HG02798 (cell line): ENCODE data around the gene STRIP2.

ENCODE experiments used
- ATAC-seq: cut with Tn5 transposase; IDR thresholded peaks from one replicate; pipeline ENCODE4 v1.9.1; 2021; ENCODE audit warnings: mild to moderate bottlenecking; ENCODE audit not compliant: unreplicated experiment, poor library complexity

STRIP2 gene

DNA sequence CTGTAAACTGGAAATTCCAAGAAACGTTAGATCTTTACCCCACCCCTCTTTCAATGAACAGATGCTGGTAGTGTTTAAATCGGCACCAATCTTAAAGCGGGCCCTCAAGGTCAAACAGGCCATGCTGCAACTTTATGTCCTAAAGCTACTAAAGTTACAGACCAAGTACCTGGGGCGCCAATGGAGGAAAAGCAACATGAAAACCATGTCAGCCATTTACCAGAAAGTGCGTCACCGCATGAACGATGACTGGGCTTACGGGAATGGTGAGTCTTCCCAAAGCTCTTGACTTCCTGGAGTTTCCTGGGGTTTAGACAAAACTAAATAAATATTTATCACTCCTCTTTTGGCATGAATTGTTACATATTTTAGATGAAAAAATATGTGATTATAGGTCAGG is 48.5 kb downstream of the STRIP2 start:
- no peak for ATAC-seq

- ATAC-seq, result no peak
These were observed 55.3 kb downstream of the STRIP2 start for GRCh38 chr7:129489491-129489890.

DNA sequence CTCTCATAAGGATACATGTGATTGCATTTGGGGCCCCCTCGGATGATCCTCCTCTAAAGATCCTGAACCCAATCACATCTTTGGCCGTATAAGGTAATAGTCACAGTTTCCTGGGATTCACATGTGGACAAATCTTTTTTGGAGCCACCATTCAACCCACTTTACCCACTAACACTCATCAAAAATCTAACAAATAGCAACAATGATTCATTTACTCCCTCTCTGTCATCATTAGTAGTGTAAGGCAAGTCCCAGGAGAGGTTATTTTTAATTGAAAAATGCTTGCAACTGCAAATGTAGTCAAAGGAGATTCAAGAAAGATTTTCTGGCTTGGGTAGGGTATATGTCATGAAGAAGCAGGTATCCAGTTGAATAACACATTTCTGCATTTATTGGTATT is 58.2 kb downstream of the STRIP2 start:
- no peak for ATAC-seq

GRCh38 chr7:129493555-129493954 is 59.3 kb downstream of the STRIP2 start:
- ATAC-seq, result no peak

DNA sequence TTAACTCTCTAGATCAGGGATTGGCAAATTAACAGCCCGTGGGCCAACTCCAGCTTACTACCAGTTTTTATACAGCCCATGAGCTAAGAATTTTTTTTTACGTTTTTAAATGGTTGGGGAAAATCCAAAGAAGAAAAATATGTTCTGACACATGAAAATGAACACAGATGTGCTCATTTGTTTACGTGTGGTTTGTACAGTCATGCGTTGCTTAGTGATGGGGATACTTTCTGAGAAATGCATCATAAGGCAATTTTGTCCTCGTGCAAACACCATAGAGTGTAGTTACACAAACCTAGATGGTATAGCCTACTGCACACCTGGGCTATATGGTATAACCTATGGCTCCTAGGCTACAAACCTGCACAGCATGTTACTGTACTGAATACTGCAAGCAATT is 59.8 kb downstream of the STRIP2 start:
- peak; percentile 87 for ATAC-seq

GRCh38 chr7:129495987-129496386 is 61.8 kb downstream of the STRIP2 start:
- ATAC-seq, result no peak

GRCh38 chr7:129496653-129497052 is 62.4 kb downstream of the STRIP2 start:
- no peak for ATAC-seq

DNA sequence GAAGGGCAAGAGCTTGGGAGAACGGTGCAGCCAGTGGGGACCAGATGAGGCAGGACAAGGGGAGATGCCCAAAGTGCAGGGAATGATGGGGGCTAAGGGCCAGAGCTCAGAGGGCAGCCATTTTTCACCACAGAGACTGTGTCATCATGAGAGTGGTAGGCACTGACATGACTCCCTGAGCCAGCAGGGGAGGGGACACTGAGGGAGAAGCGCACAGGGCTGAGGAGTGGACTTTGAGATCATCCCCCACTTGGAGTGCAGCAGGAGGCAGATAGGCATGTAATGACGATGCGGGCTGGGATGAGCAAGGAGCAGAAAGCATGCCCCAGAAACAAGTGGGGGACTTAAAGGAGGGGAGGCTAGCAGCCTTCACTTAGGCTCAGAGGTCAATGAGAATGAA is 62.9 kb downstream of the STRIP2 start:
- ATAC-seq, result no peak

GRCh38 chr7:129498021-129498420 is 63.8 kb downstream of the STRIP2 start:
- ATAC-seq, result no peak

DNA sequence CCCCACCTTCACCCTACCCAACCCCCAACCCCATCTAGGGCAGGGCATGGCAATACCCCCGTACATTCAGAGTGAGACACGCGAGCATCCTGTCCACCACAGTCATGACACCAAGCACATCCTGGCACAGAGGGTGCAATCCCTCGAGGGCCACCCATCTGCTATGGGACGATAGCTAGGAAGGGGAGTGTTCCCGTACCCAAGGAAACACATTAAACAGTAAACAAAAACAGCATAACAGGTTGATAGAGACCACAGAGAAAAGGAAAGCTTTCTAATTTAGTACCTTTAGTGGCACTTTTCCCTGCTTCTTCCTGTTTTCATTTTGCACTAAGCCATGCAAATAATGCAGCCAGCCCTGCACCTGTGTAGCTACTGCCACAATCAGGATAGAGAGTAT is 65.8 kb downstream of the STRIP2 start:
- ATAC-seq, result no peak

DNA sequence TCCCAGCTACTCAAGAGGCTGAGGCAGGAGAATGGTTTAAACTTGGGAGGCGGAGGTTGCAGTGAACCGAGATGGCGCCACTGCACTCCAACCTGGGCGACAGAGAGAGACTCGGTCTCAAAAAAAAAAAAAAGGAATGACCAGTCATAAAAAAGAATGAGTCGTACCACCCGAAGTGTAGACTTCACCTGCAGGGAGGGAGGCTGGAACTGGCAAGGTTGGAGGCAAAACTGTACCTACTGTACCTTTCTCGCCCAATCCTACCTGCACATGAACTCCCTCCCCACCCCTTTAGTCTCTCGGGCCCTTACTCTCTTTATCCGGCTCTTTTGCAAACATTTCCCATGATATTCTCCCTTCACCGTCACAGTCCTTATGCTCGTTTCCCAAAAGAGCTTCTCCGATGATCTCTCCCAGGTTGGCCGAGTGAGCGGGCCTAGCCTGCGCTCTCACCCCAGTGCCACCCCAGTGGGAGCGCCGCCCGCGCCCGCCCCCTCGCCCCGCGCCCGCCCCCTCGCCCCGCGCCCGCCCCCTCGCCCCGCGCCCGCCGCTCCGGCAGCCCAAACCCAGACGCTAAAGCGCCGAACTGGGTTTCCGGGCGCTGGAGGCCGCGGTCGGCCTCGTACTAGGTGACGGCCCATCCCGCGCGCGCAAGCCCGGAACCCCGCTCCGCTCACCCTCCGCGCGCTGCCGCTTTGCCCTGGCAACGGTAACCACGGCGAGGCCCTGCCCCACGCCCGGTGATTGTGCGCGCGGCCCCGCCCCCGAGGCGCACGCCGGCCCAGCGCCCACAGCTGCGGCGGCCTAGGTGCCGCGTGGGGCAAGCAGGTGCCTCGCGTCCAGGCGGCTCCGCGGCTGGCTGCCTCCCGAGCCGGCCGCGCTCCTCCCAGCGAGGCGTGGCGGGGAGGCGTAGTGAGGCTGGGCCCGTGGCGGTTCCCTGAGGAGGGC is 67.8 kb downstream of the STRIP2 start, which contains the start of gene SMKR1:
TSS of gene SMKR1 (plus strand) at position 772 of the 948 bp plus-strand sequence. CDS start 294 bp downstream, outside the sequence.
- peak; percentile 93 for ATAC-seq

- ATAC-seq, result peak; percentile 14
These were observed 68.8 kb downstream of the STRIP2 start for GRCh38 chr7:129502708-129503685.

DNA sequence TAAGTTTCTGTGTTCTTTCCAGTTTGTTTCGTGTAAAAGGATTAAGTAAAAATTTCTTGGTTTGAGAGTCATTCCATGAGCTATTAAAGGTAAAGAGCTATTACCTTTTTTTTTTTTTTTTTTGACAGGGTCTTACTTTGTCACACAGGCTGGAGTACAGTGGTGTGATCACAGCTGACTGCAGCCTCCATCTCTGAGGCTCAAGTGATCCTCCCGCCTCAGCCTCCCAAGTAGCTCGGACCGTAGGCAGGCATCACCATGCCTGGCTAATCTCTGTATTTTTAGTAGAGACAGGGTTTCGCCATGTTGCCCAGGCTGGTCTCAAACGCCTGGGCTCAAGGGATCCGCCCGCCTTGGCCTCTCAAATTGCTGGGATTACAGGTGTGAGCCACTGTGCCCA is 69.5 kb downstream of the STRIP2 start:
- ATAC-seq, result no peak

DNA sequence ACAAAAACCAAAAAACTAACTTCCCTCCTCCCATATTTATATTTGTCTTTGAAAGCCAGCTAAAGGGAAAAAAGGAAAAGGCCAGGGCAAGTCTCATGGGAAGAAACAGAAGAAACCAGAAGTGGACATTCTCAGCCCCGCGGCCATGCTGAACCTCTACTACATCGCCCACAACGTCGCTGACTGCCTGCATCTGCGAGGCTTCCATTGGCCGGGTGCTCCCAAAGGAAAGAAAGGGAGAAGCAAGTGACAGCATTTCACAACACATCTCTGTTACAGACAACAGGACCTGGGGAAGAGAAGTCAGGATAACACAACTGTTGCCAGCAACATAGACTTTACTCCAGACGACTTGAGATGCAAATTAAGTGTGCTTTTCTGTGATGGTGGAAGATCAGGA is 78.0 kb downstream of the STRIP2 start:
- no peak for ATAC-seq

- no peak for ATAC-seq
These were observed 79.3 kb downstream of the STRIP2 start for GRCh38 chr7:129513546-129513945.

- no peak for ATAC-seq
These were observed 80.5 kb downstream of the STRIP2 start for GRCh38 chr7:129514683-129515082.

DNA sequence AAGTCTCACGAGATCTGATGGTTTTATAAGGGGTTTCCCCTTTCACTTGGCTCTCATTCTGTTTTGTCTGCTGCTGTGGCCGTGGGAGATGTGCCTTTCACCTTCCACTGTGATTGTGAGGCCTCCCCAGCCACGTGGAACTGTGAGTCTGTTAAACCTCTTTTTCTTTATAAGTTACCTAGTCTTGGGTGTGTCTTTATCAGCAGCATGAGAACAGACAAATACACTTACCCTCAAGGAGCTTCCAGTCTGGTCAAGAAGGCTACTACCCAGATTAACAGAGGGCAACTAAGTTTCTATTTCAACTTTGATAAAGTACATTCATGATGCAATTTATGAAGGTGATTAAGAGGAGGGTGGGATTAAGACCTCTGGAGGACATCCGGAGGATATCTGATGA is 81.1 kb downstream of the STRIP2 start:
- no peak for ATAC-seq

GRCh38 chr7:129517931-129518330 is 83.7 kb downstream of the STRIP2 start:
- no peak for ATAC-seq

- no peak for ATAC-seq
These were observed 85.2 kb downstream of the STRIP2 start for GRCh38 chr7:129519464-129519863.

DNA sequence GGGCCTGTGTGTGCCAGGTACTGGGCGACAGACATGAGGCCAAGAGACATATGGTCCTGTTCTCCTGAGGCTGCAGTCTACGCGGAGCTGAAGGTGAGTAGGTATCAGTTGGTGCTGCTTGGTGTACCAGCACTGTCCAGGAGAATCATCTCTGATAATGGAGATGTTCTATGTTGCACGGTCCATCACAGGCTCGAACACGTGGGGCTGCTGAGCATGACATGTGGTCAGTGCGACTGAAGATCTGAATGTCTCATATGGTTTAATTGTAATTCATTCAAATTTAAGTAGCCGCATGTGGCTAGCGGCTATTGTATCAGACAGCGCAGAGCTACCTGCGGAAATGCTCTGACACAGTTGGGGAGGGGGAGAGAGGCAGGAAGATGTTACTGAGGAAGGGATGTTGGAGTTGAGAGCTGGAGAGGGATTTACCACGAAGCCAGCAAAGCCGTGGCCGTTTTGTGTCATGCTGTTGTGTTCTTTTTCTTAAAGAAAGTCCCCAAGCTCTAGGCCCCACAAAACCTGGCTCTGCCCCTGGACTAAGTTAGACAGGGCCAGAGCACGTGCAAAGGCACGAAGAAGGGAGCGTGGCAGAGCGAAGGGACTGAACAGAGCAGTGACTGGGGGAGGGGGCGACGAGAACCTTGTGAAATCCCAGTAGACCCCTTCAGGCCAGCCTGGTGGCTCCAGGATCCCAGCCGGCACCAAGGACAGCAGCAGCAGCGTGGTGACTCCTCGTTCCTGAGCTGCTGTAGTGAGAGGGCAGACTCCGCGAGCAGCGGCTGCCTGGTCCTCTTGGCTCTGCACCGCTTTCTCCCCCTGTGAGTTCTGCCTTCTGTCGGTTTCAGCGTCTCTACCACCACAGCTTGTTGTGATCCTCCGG is 88.1 kb downstream of the STRIP2 start:
- ATAC-seq, result no peak
